Measurements from ENCODE around the gene C3orf85. TPM values are rescaled to one million over a fixed set of nuclear protein-coding genes. Genes with fewer than 3 reads are reported as not detected.

C3orf85 gene
- total and polyA plus RNA-seq, 10 donors, result not detected

GRCh38 chr3:109184726-109185125 is 48.2 kb downstream of the C3orf85 start:
- H3K36me3 ChIP-seq, result no peaks in the 10 kb centered on the region
- no peaks in the 10 kb centered on the region for H3K4me1 ChIP-seq
- no peak for TF ChIP-seq POLR2A (IDR thresholded peaks at IDR 0.05)
- TF ChIP-seq CTCF (IDR thresholded peaks at IDR 0.05 in 8 of 11, conservative IDR thresholded peaks at IDR 0.05 in 3 of 11), result no peak
- no peak for TF ChIP-seq POLR2AphosphoS5 (IDR thresholded peaks at IDR 0.05)
- H3K4me3 ChIP-seq, result no peak overlapping the region
- no peak overlapping the region for H3K27ac ChIP-seq
- no peaks in the 10 kb centered on the region for H3K9me3 ChIP-seq
- no peak for DNase-seq
- no peaks in the 10 kb centered on the region for H3K27me3 ChIP-seq (replicated peaks in 1 of 7)
- intact Hi-C loops (cut with DNase I; ENCODE audit: low total_unique reads), result no loop called here

GRCh38 chr3:109187390-109187789 is 50.9 kb downstream of the C3orf85 start:
- WGBS, 5 donors, result 87 to 97% (median 93%) methylated on average over 3 to 5 of the region's 5 CpGs
- Histone ChIP-seq H3K27ac (no peak overlapping the region), H3K4me1 (no peaks in the 10 kb centered on the region), H3K27me3 (replicated peaks in 1 of 7) (no peaks in the 10 kb centered on the region), H3K4me3 (no peak overlapping the region), H3K9me3 (no peaks in the 10 kb centered on the region), H3K36me3 (no peaks in the 10 kb centered on the region)
- TF ChIP-seq POLR2A (IDR thresholded peaks at IDR 0.05) (no peak), POLR2AphosphoS5 (IDR thresholded peaks at IDR 0.05) (no peak), CTCF (IDR thresholded peaks at IDR 0.05 in 8 of 11, conservative IDR thresholded peaks at IDR 0.05 in 3 of 11) (no peak)
- DNase-seq, result no peak
- intact Hi-C loops (cut with DNase I; ENCODE audit: low total_unique reads), result no loop called here

- TF ChIP-seq CTCF (IDR thresholded peaks at IDR 0.05 in 8 of 11, conservative IDR thresholded peaks at IDR 0.05 in 3 of 11), result no peak
- no peak for TF ChIP-seq POLR2AphosphoS5 (IDR thresholded peaks at IDR 0.05)
- no peak overlapping the region for H3K4me3 ChIP-seq
- intact Hi-C loops (cut with DNase I; ENCODE audit: low total_unique reads), result no loop called here
- no peak for DNase-seq
- no peaks in the 10 kb centered on the region for H3K9me3 ChIP-seq
- H3K27me3 ChIP-seq (replicated peaks in 1 of 7), result no peaks in the 10 kb centered on the region
- H3K4me1 ChIP-seq, result no peaks in the 10 kb centered on the region
- H3K27ac ChIP-seq, result no peak overlapping the region
- H3K36me3 ChIP-seq, result no peaks in the 10 kb centered on the region
- 42 to 63% (median 51%) methylated on average over 6 of the region's 6 CpGs for WGBS, 5 donors
These were observed 52.2 kb downstream of the C3orf85 start for GRCh38 chr3:109188741-109189140.

- 95 to 100% (median 97%) methylated on average over 1 of the region's 1 CpG for WGBS, 5 donors
- H3K27ac ChIP-seq, result no peak overlapping the region
- H3K4me3 ChIP-seq, result no peak overlapping the region
- no peak for DNase-seq
- no peaks in the 10 kb centered on the region for H3K36me3 ChIP-seq
- TF ChIP-seq POLR2A (IDR thresholded peaks at IDR 0.05), result no peak
- no peak for TF ChIP-seq CTCF (IDR thresholded peaks at IDR 0.05 in 8 of 11, conservative IDR thresholded peaks at IDR 0.05 in 3 of 11)
- TF ChIP-seq POLR2AphosphoS5 (IDR thresholded peaks at IDR 0.05), result no peak
- intact Hi-C loops (cut with DNase I; ENCODE audit: low total_unique reads), result no loop called here
- no peaks in the 10 kb centered on the region for H3K27me3 ChIP-seq (replicated peaks in 1 of 7)
- H3K4me1 ChIP-seq, result no peaks in the 10 kb centered on the region
- H3K9me3 ChIP-seq, result no peaks in the 10 kb centered on the region
These were observed 54.9 kb downstream of the C3orf85 start for GRCh38 chr3:109191421-109191820.

Data from spleen (tissue), 11 donors.